HG02840 (cell line): ENCODE measurements around the gene ZNF611.
"Not testable (repeated sequence)": the region's sequence is repeated elsewhere in the genome, so short reads cannot be mapped to it uniquely, and the experiment has no call there.

Experiments
- ATAC-seq: cut with Tn5 transposase; IDR thresholded peaks from one replicate; pipeline ENCODE4 v1.9.1; 2021; ENCODE audit warnings: mild to moderate bottlenecking, moderate library complexity, moderate number of reproducible peaks; ENCODE audit not compliant: unreplicated experiment, low FRiP score

The ZNF611 gene

DNA sequence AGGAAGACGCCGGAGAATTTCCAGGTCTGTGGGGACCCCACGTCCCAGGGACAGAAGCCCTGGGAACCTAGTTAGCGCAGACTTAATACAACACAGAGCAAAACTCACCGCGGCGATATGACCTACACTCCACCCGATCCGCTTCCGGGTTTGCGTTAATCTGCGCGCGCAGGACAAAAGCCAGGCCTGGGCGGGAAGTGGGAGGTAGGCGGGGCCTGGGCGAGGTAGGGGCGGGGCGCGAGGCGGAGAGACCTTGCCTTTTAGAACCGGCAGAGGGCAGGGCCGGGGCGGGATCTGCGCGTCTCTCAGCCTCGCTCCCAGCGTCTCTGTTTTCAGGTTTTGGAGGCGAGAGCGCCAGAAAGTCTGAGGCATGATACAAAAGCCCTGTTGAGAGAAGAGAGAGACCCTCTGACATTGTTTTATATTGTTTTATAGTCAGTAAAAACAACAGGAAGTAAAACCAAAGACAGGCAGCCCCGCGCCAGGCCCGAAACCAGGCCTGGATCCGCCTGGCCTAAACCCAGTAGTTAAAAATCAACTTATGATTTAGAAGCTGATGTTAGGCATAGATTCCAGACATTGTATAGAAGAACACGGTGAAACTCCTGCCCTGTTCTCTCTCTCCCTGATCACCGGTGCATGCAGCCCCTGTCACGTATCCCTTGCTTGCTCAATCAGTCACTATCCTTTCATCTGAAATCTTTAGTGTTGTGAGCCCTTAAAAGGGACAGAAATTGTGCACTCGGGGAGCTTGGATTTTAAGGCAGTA is at the start of gene ZNF611:
Gene ZNF611, minus strand, starts transcription at position 152 of the 769 bp plus-strand sequence. CDS start 19,150 bp downstream, outside the sequence.
- ATAC-seq, result peak; percentile 96

DNA sequence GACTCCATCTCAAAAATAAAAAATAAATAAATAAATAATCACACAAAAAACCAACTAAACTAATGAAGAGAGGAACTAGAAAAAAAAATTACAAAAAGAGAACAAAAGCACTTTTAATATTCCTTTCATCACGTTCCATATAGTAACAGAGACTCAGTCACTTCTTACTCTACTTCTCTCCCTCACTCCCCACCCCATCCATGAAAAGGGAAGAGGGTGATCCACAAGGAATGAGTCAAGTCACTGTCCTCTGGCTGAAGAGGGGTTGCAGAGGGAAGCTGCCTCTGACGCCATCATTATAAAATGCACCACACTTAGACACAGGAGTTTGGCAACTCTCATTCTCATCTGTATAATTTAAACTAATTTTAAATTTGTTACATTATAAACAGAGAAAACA is 48.0 kb upstream of the ZNF611 start:
- not testable (repeated sequence) for ATAC-seq

DNA sequence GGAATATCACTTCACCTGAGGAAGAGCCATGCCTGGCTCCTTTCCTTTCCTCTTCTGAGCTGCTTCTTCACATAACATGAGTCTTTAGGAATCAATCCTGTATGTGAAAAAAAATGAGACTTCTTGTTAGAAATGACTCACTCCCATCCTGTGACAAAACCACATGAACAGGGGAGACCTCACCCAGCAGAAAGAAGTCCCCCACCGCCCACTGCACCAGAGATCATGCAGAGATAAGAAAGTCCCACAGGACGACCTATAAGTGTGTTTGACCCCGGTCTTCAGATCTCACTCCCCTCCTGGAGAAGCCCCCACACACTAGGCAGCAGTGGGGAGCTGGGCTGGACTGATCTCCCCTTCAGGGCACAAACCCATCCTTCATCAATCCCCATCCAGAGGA is 44.0 kb upstream of the ZNF611 start:
- no peak for ATAC-seq

DNA sequence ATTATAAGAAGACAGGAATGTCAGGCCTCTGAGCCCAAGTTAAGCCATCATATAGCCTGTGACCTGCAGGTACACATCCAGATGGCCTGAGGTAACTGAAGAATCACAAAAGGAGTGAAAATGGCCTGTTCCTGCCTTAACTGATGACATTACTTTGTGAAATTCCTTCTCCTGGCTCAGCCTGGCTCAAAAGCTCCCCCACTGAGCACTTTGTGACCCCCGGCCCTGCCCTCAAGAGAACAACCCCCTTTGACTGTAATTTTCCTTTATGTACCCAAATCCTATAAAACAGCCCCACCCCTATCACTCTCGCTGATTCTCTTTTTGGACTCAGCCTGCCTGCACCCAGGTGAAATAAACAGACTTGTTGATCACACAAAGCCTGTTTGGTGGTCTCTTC is 21.6 kb upstream of the ZNF611 start:
- ATAC-seq, result not testable (repeated sequence)

DNA sequence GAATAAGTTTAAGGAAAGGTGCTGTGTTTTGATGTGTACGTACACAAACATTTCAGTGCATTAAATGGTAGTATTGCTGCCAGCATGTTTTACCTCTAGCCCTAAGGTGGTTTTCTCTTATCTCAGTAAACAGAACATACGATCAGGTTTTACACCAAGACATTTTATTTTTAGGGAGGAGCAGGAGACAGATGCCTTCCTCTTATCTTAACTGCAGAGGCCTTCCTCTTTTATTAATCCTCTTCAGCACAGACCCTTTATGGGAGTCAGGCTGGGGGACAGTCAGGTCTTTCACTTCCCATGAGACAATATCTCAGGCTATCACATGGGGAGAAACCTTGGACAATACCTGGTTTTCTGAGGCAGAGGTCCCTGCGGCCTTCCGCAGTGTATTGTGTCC is 14.9 kb upstream of the ZNF611 start:
- ATAC-seq, result no peak

DNA sequence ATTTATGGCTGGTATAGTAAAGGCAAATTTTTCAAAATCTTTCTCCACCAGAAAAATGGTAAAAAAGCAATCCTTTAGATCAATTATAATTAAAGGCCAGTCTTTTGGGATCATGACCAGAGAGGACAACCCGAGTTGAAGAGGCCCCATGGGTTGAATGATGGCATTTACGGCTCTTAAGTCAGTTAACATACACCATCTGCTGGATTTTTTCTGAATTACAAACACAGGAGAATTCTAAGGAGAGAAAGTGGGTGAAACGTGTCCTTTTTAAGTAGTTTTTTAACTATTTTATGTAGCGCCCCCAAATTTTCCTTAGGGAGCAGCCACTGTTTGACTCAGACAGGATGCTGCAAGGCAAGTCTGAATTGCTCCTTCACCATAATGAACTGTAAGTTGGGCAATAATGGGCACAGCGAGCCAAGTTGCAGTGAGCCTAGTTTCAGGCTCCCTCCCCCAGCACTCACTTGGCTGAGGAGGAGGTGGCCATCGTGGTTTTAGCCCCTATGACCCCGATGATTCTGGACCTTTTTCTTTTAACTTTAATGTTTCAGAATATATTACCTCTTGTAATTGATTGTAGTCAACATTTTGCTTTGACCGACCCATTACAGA is 13.6 kb upstream of the ZNF611 start:
- ATAC-seq, result no peak

DNA sequence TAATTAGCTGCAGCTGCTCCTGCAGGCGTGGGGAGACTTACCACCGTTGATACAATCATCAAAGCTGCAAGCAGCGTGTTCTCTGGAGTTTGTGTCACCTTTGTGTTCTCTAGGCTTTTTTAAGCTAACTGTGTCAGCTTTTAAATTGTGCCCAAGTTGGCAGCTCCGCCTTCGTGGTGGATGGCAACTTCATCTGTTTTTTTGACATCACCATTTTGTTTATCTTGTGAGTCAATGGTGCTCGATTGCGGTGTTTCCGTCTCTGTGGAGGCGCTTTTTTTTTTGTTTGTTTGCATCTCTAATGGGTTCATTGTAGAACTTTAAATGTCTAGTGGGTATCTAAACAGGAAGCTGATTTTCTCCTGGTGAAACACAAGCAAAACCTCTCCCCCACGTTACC is 11.1 kb upstream of the ZNF611 start:
- not testable (repeated sequence) for ATAC-seq

DNA sequence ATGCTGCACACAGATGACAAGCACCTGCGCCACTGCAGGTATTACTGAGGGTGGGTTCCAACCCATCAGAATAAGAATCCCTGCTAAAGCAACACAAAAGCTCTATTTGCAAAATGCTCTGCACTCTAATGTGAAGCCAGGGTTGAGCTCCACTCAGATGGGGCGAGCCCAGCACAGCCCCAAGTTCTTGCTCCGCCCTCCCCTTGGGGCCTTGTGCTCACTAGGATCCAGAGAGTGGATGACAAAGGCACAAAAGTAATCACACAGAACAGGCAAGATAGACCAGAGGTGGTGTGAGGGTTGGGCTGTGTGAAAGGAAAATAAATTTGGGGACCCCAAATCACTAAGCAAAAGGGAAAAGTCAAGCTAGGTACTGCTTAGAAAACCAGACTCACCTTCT is 8.2 kb upstream of the ZNF611 start:
- ATAC-seq, result no peak

DNA sequence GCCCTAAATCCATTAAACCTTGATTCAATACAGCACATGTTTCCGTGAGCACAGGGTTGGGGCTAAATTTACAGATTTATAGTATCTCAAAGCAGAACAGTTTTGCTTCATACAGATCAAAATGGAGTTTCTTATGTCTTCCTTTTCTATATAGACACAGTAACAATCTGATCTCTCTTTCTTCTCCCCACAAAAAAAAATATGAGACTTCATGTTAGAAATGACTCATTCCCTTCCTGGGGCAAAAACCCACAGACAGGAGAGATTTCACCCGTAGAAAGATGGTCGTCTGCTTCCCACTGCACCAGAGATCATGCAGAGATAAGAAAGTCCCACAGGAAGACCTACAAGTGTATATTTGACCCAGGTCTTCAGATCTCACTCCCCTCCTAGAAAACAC is 7.7 kb upstream of the ZNF611 start:
- ATAC-seq, result no peak

DNA sequence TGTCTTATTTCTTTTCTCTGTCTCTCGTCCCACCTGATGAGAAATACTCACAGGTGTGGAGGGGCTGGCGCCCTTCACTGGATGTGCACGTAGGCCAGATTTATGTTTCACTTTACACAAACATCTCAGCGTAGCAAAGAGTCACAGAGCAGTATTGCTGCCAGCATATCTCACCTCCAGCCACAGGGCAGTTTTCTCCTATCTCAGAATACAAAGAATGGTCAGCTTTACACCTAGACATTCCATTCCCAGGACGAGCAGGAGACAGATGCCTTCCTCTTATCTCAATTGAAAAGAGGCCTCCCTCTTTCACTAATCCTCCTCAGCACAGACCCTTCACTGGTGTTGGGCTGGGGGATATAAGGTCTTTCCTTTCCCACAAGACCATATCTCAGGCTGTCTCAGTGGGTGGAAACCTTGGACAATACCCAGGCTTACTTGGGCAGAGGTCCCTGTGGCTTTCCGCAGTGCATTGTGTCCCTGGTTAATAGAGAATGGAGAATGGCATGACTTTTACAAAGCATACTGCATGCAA is 7.2 kb upstream of the ZNF611 start:
- ATAC-seq, result no peak

DNA sequence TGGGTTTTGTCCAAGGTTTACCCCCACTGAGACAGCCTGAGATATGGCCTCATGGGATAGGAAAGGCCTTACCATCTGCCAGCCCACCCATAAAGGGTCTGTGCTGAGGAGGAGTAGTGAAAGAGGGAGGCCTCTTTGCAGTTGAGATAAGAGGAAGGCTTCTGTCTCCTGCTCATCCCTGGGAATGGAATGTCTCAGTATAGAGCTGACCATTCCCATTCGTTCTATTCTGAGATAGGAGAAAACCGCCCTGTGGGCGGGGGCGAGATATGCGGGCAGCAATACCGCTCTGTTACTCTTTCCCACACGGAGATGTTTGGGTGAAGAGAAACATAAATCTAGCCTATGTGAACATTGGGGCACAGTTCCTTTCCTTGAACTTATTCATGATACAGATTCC is 6.5 kb upstream of the ZNF611 start:
- ATAC-seq, result not testable (repeated sequence)

DNA sequence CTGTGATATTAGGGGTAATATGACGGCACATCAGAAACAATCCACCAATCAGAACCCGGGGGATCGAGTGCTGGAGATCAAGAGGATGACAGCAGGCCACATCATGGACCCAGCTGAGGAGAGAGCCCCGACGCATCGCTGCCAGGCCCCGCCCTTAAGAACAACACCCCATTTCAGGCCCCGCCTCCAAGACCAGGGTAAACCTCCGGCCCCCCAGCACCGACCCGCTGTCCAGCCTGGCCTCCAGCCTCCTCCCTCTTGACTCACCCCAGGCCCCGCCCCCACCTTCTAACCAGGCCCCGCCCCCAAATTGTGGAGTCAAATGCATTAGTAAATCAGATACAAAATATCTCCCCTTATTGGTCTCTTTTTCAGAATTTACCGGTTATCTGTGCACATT is 4.7 kb upstream of the ZNF611 start:
- ATAC-seq, result no peak

DNA sequence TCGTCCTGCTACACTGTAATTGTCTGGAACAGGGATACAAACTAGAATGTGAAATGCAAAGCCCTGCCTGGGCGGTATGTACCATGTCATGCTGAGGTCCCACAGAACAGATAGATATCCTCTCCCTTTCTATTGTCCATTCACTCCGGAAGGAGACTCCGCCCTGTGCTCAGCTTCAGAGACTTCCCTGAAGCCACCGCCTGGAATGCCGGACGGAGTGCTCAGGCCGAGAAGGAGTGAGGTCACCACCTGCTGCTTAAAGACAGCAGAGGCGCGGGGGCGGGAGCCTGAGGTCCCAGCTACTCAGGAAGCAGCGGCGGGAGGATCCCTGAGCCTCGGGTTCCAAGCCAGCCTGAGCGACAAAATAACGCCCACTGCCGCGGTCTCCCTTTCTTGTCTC is 890 bp upstream of the ZNF611 start:
- no peak for ATAC-seq

DNA sequence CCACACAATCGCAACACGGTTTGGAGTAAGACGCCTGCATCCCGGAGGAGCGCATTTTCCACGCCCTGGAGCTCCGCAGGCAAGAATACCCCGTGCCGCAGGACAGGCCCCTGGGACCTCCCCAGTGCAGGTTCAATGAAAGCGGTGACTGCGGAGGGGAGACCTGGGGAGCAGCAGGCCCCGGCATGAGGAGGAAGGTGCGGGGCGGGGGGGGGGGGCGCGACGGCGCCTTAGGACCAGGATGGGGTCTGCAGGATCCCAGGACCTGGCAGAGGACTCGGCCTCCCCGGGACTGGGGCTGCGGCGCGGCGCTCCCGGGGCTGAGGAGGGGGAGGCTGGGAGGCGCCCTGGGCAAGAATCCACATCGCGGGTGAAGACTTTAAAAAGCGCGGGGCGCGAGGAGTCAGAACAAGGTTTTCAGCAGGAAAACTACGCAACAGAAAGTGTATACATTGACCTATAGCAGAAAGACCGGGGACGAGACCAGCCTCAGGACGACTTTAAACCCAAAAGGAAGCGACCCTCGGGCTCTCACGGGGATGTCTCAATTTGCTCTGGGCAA is 432 bp downstream of the ZNF611 start:
- peak; percentile 38 for ATAC-seq

DNA sequence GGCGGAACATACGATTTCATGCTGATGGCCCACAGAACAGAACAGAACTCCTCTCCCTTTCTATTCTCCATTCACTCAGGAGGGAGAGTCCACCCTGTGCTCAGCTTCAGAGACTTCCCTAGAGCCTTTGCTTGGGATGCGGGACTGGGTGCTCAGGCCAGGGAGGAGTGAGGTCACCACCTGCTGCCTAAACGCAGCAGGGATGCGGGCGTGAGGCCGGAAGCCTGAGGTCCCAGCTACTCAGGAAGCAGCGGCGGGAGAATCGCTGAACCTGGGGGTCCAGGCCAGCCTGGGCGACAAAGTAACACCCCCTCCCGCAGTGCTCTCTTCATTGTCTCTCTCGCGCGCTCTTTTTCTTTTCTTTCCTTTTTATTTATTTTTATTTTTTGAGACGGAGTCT is 8.8 kb downstream of the ZNF611 start:
- not testable (repeated sequence) for ATAC-seq

DNA sequence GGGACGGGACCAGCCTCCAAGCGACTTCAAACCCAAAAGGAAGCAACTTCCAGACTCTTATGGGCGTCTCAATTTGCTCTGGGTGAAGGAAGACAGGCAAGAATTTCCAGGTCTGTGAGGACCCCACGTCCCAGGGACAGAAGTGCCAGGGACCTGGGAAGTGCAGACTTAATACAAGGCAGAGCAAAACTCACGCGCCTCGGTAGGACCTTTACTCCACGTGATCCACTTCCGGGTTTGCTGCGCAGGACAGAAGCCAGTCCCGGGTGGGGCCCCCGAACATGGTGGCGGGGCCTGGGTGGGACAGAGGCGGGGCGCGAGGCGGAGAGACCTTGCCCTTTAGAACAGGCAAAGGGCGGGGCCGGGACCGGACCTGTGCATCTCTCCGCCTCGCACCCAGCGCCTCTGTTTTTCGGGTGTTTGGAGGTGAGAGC is 9.3 kb downstream of the ZNF611 start:
- no peak for ATAC-seq

DNA sequence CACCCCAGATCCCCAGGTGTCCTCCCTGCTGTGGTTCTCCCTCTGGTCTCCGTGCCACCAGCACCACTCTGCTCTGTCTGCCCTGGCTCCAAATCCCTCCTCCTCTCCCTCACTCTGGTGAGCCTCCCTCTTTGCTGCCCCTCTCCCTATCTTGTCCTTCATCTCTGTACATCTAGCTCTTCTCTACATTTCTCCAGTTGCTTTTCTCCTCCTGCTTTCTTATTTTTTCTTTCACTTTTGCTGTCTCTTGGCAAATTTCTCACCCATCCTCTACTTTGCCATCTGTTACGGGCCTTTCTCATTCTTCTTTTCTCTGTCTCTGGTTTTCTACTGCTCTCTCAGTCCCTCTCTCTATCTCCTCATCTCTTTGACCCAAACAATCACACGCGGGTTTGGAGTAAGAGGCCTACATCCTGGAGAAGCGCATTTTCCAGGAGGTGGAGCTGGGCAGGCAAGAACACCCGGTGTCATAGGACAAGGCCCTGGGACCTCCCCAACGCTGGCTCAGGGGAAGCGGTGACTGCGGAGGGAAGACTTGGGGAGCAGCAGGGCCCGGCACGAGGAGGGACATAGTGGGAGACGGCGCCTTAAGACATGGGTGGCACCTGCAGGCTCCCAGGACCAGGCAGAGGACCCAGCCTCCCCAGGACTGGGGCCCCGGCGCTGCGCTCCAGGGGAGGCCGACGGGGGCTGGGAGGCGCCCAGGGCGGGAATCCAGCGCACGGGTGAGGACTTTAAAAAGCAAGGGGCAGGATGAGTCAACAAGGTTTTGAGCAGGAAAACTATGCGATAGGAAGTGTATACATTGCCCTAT is 9.9 kb downstream of the ZNF611 start:
- ATAC-seq, result no peak

DNA sequence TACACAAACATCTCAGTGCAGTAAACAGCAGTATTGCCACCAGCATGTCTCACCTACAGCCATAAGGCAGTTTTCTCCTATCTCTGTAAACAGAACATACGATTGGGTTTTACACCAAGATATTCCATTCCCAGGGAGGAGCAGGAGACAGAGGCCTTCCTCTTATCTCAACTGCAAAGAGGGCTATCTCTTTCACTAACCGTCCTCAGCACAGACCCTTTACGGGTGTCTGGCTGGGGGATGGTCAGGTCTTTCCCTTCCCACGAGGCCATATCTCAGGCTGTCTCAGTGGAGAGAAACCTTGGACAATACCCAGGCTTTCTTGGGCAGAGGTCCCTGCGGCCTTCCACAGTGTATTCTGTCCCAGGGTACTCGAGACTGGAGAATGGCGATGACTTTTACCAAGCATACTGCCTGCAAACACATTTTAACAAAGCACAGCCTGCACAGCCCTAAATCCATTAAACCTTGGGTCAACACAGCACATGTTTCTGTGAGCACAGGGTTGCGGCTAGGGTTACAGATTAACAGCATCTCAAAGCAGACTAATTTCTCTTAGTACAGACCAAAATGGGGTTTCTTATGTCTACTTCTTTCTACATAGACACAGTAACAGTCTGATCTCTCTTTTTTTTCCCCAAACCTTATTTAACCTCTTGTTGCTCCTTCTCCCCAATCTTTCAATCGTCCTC is 10.8 kb downstream of the ZNF611 start:
- not testable (repeated sequence) for ATAC-seq

DNA sequence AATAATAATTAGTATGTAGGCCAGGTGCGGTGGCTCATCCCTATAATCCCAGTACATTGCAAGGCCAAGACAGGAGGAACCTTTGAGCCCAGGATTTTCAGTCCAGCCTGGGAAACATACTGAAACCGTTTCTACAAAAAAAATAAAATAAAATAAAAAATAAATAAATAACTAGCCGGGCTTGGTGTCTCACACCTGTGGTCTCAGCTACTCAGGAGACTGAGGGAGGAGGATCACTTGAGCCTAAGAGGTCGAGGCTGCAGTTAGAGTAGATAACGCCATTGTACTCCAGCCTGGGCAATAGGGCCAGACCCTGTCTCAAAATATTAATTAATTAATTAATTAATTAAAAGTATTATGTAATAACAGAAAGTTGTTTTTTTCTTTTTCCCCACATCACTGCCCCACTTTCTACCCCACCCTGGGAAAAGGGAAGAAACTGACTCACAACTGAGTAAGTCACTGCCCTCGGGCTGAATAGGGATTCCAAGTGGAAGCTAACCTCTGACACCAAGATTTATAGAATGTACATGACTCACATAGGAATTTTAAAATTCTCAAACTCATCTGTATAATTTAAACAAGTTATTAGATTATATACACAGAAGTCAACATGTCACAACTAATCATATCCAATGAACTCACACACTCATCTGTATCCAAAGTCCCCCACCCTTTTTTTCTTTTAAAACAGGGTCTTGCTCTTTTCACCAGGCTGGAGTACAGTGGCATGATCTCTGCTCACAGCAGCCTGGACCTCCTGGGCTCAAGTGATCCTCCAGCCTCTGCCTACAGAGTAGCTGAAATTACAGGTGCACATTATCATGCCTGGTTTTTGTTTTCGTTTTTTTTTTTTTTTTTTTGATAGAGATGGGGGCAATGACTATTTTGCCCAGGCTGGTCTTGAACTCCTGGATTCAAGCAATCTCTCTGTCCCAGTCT is 12.5 kb downstream of the ZNF611 start:
- ATAC-seq, result no peak
